Peyer's patch (tissue), 4 donors: ENCODE data around the gene FAM234B.

Experiments
- POLR2A ChIP-seq, 2 donors: fragments of 450-650 bp; IDR thresholded peaks; one replicate each; pipeline ENCODE4 v1.5.1; 2017; ENCODE audit warnings: antibody characterized with exemption in 2 of 2, mild to moderate bottlenecking in 2 of 2, moderate library complexity in 2 of 2
- TF ChIP-seq, protein P1 (sequence below), 6 experiments: fragments of 450-650 bp in 4 of 6; fragments of 200-600 bp in 2 of 6; sonication (generic) in 1 of 6; IDR thresholded peaks; one replicate each; pipeline ENCODE4 v1.5.1; 2017 to 2019; ENCODE audit warnings: antibody characterized with exemption in 6 of 6, mild to moderate bottlenecking in 3 of 6, moderate library complexity in 1 of 6

DNA sequence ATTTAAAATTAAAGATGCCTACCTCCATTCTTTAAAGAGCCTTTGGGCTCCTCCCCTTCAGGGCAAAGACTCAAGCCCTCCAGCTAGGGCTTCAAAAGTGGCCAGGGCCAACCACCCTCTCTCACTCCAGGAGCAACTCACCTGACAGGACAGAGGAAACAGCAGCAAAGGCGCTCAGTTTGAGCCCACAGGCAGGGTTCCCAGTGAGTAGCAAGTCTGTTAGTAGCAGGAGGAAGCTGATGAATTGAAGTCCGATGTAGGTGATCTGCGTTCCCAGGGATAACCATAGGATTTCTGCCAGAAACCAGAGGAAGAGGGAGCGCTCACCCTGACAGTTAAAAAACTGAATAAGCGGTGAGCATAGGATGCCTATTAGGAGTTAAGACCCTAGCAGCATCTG lies 43.6 kb downstream of the FAM234B start:
- TF ChIP-seq, protein P1, sequence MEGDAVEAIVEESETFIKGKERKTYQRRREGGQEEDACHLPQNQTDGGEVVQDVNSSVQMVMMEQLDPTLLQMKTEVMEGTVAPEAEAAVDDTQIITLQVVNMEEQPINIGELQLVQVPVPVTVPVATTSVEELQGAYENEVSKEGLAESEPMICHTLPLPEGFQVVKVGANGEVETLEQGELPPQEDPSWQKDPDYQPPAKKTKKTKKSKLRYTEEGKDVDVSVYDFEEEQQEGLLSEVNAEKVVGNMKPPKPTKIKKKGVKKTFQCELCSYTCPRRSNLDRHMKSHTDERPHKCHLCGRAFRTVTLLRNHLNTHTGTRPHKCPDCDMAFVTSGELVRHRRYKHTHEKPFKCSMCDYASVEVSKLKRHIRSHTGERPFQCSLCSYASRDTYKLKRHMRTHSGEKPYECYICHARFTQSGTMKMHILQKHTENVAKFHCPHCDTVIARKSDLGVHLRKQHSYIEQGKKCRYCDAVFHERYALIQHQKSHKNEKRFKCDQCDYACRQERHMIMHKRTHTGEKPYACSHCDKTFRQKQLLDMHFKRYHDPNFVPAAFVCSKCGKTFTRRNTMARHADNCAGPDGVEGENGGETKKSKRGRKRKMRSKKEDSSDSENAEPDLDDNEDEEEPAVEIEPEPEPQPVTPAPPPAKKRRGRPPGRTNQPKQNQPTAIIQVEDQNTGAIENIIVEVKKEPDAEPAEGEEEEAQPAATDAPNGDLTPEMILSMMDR (IDR thresholded peaks at IDR 0.05), result no peak
- TF ChIP-seq POLR2A (IDR thresholded peaks at IDR 0.05), result no peak
